WI38 (cell line): ENCODE measurements around the gene KRIT1.
"Not testable (repeated sequence)": the region's sequence is repeated elsewhere in the genome, so short reads cannot be mapped to it uniquely, and the experiment has no call there.

ENCODE experiments used
- H3K4me3 ChIP-seq: 2 replicates; pipeline ENCODE4 v1.5.1; 2011; ENCODE audit warnings: low read depth, mild to moderate bottlenecking, control low read depth, low read length
- CTCF ChIP-seq: IDR thresholded peaks from 2 replicates; pipeline ENCODE4 v1.5.1; 2012; ENCODE audit warnings: low read depth, mild to moderate bottlenecking, control low read depth, low read length

The KRIT1 gene

GRCh38 chr7:92221766-92222165, 23.9 kb downstream of the KRIT1 start:
- no peak for TF ChIP-seq CTCF
- H3K4me3 ChIP-seq: no peak overlapping the region

- TF ChIP-seq CTCF: no peak
Measured at GRCh38 chr7:92206672-92207071, 39.0 kb downstream of the KRIT1 start.

GRCh38 chr7:92205987-92206386, 39.7 kb downstream of the KRIT1 start:
- no peak for TF ChIP-seq CTCF
- H3K4me3 ChIP-seq: no peak overlapping the region

More at GRCh38 chr7:92206672-92207071, 39.0 kb downstream of the KRIT1 start:
- no peak overlapping the region for H3K4me3 ChIP-seq

- no peak overlapping the region for H3K4me3 ChIP-seq
- TF ChIP-seq CTCF: no peak
Measured at GRCh38 chr7:92200791-92201190, 44.9 kb downstream of the KRIT1 start.

- H3K4me3 ChIP-seq: no peak overlapping the region
- TF ChIP-seq CTCF: no peak
Measured at GRCh38 chr7:92192326-92192725, 53.4 kb downstream of the KRIT1 start.

- H3K4me3 ChIP-seq: not testable (repeated sequence)
Measured at GRCh38 chr7:92189246-92189645, 56.5 kb downstream of the KRIT1 start.

- not testable (repeated sequence) for H3K4me3 ChIP-seq
Measured at GRCh38 chr7:92184294-92184693, 61.4 kb downstream of the KRIT1 start.

GRCh38 chr7:92178928-92179924, 66.5 kb downstream of the KRIT1 start, which contains the start of gene LRRD1:
LRRD1 (minus strand) TSS chr7:92179142; CDS start chr7:92165202, 13,940 bp downstream.
- peak within 1 kb of the TSS; percentile 42 for H3K4me3 ChIP-seq
- TF ChIP-seq CTCF: peak; percentile 96
